ENCODE data around the gene PPP3CA.

GRCh38 chr4:101027721-101028120, 319.6 kb downstream of the PPP3CA start:
- TF ChIP-seq CTCF (IDR thresholded peaks at IDR 0.05) (no peak), POLR2A (IDR thresholded peaks at IDR 0.05) (no peak), POLR2AphosphoS5 (IDR thresholded peaks at IDR 0.05) (no peak), EP300 (IDR thresholded peaks at IDR 0.05) (no peak)
